Dermis blood vessel endothelial cell (primary cell): ENCODE data around the gene BTBD8. TPM values are rescaled to one million over a fixed set of nuclear protein-coding genes. Genes with fewer than 3 reads are reported as not detected.

Experiments used
- DNase-seq: peaks from one replicate; pipeline ENCODE4 v3.0.0; 2010
- total RNA-seq: library from RNA; depleted of rRNA; stranded (reverse); fragments of >200 nt; gene quantifications from 2 replicates; pipeline ENCODE4 v1.2.3, GENCODE V29; 2014

The BTBD8 gene
- total RNA-seq, 1 donor from 2014 or later: 6.1 TPM

DNA sequence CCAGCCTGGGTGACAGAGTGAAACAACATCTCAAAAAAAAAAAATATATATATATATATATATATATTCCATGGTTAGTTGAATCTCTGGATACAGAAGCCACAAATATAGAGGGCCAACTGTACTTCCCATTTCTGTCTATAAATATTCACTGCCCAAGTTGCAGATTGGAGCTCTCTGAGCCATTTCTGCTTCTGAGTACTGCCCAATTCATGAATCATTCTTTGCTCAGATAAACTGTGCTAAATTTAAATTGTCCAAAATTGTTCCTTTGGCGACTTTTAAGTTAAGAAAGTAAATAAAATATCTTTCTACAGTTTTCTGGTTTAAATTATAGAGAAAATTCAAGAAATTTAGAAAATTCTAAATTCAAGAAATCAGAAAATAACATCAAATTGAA is 114.4 kb downstream of the BTBD8 start:
- DNase-seq: no peak

- DNase-seq: no peak
Observed at GRCh38 chr1:92201973-92202372, 121.8 kb downstream of the BTBD8 start.

DNA sequence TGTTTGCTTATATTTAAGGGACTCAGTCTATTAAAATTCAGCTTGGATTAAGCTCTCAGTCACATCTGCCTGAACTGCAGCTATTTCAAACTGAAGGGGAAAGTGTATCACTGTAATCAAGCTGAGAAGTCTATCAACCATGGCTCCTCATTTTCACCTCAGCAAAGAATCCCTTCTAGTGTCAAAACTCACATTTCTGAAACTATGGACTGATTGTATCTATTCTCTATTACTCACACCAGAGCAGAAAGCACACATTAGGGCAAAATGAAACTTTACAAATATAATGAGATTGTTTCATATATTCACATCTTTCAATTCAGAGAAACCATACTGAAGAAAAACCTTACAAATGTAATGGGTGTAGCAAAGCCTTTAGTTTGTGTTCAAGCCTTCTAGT is 123.0 kb downstream of the BTBD8 start:
- no peak for DNase-seq

GRCh38 chr1:92210701-92211100 is 130.6 kb downstream of the BTBD8 start:
- DNase-seq: no peak

- no peak for DNase-seq
Observed at GRCh38 chr1:92211166-92211565, 131.0 kb downstream of the BTBD8 start.

- DNase-seq: no peak
Observed at GRCh38 chr1:92217721-92218120, 137.6 kb downstream of the BTBD8 start, which contains the start of gene C1orf146. Gene C1orf146 (plus strand): TSS chr1:92217915. CDS start chr1:92231421, 13,506 bp downstream.

- DNase-seq: no peak
Observed at GRCh38 chr1:92218559-92218958, 138.4 kb downstream of the BTBD8 start.

GRCh38 chr1:92219028-92219427 is 138.9 kb downstream of the BTBD8 start:
- no peak for DNase-seq

- no peak for DNase-seq
Observed at GRCh38 chr1:92228401-92228800, 148.3 kb downstream of the BTBD8 start.

DNA sequence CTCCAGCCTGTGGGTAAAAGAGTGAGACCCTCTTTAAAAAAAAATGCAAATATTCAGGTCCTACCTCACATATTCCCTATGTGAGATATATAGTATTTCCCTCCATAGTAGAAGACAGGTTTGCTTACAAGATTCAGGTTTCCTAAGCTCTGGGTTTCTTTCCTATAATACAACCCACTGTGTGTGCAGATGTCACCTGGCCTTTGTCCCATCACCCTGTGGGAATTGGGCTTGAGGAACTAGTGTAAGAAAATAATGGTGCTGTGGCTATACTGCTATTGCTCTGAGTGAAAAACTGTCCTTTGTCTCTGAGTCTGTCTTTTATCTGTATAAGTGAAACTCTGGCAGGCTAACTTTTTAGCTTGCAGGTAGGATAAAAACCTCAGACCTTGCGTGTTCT is 150.6 kb downstream of the BTBD8 start:
- DNase-seq: no peak

Other genes starting within 250 kb of the BTBD8 start
- 23.6 and 33.2 TPM in 2 replicates for gene TGFBR3, start 194.2 kb upstream of the BTBD8 start, total RNA-seq
- not detected in 2 replicates for gene BRDT, start 130.9 kb upstream of the BTBD8 start, total RNA-seq
- 8.9 and 13.4 TPM in 2 replicates for gene EPHX4, start 50.4 kb upstream of the BTBD8 start, total RNA-seq
- not detected in 2 replicates for gene SETSIP, start 4.9 kb upstream of the BTBD8 start, total RNA-seq
- not detected in 2 replicates for gene C1orf146, start 137.6 kb downstream of the BTBD8 start, total RNA-seq
- 7.8 and 9.9 TPM in 2 replicates for gene GLMN, start 218.6 kb downstream of the BTBD8 start, total RNA-seq
- 14.0 and 22.8 TPM in 2 replicates for gene RPAP2, start 218.7 kb downstream of the BTBD8 start, total RNA-seq